Measurements from ENCODE around the gene SLC45A3.

The SLC45A3 gene

GRCh38 chr1:205677167-205677566 lies 3.1 kb downstream of the SLC45A3 start:
- Histone ChIP-seq H3K4me3 (replicated peaks; ENCODE audit: insufficient read depth, low read length) (no peak overlapping the region), H3K27me3 (ENCODE audit: insufficient read depth, poor library complexity, severe bottlenecking) (peaks cover 15% of the 10 kb centered on the region), H3K27ac (replicated peaks) (no peak overlapping the region)
- DNase-seq (ENCODE audit: low read depth in 1 of 2, low spot score in 1 of 2) = no peak
- TF ChIP-seq POLR2AphosphoS5 (IDR thresholded peaks at IDR 0.05; ENCODE audit: low read depth) (no peak), CTCF (IDR thresholded peaks at IDR 0.05; ENCODE audit: insufficient read depth, low read length) (no peak), REST (IDR thresholded peaks at IDR 0.05; ENCODE audit: insufficient replicate concordance, low read depth) (no peak), SPI1 (IDR thresholded peaks at IDR 0.05; ENCODE audit: borderline replicate concordance, low read depth) (no peak), GABPA (IDR thresholded peaks at IDR 0.05; ENCODE audit: low read depth) (no peak)

GRCh38 chr1:205676597-205676996 lies 3.7 kb downstream of the SLC45A3 start:
- no peak for TF ChIP-seq REST (IDR thresholded peaks at IDR 0.05; ENCODE audit: insufficient replicate concordance, low read depth)
- no peak for TF ChIP-seq POLR2AphosphoS5 (IDR thresholded peaks at IDR 0.05; ENCODE audit: low read depth)
- no peak for TF ChIP-seq CTCF (IDR thresholded peaks at IDR 0.05; ENCODE audit: insufficient read depth, low read length)
- TF ChIP-seq SPI1 (IDR thresholded peaks at IDR 0.05; ENCODE audit: borderline replicate concordance, low read depth) = no peak
- TF ChIP-seq GABPA (IDR thresholded peaks at IDR 0.05; ENCODE audit: low read depth) = no peak
- Histone ChIP-seq H3K27ac (replicated peaks) (no peak overlapping the region), H3K27me3 (ENCODE audit: insufficient read depth, poor library complexity, severe bottlenecking) (peaks cover 14% of the 10 kb centered on the region), H3K4me3 (replicated peaks; ENCODE audit: insufficient read depth, low read length) (no peak overlapping the region)
- DNase-seq (ENCODE audit: low read depth in 1 of 2, low spot score in 1 of 2) = no peak

GRCh38 chr1:205676002-205676401 lies 4.3 kb downstream of the SLC45A3 start:
- no peak for DNase-seq (ENCODE audit: low read depth in 1 of 2, low spot score in 1 of 2)
- no peak overlapping the region for H3K27ac ChIP-seq (replicated peaks)
- no peak for TF ChIP-seq POLR2AphosphoS5 (IDR thresholded peaks at IDR 0.05; ENCODE audit: low read depth)
- TF ChIP-seq REST (IDR thresholded peaks at IDR 0.05; ENCODE audit: insufficient replicate concordance, low read depth) = no peak
- no peak for TF ChIP-seq CTCF (IDR thresholded peaks at IDR 0.05; ENCODE audit: insufficient read depth, low read length)
- TF ChIP-seq SPI1 (IDR thresholded peaks at IDR 0.05; ENCODE audit: borderline replicate concordance, low read depth) = no peak
- TF ChIP-seq GABPA (IDR thresholded peaks at IDR 0.05; ENCODE audit: low read depth) = no peak
- peaks cover 9% of the 10 kb centered on the region for H3K27me3 ChIP-seq (ENCODE audit: insufficient read depth, poor library complexity, severe bottlenecking)
- no peak overlapping the region for H3K4me3 ChIP-seq (replicated peaks; ENCODE audit: insufficient read depth, low read length)
